DMS53 treated with DMSO at 0.1 percent for 48 hours (cell line): ENCODE data around the gene NEDD4L.
"Not testable (repeated sequence)": the region's sequence is repeated elsewhere in the genome, so short reads cannot be mapped to it uniquely, and the experiment has no call there.

Experiments used
- DNase-seq: peaks from one replicate; lab custom pipeline; 2025; ENCODE audit not compliant: unreplicated experiment; lab: John Stamatoyannopoulos, UW

NEDD4L gene

DNA sequence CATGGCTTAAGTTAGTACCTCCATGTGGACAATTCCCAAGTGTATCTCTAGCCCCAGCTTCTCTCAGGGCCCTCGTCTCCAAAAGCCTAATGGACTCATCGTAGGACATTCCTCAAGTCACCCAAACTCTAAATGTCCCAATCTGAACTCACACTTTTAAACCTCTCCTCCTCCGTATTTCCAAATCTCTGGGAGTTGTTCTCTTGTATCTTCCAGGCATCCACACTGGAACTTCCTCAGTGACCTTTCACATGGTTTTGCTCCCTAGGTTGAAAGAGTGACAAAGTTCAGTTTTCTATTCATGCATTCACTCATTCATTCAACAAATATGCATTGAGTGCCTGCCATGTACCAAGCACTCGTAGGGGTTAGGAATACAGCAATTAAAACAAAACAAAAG, 364.6 kb downstream of the NEDD4L start:
- no peak for DNase-seq

- no peak for DNase-seq
Measured at GRCh38 chr18:58409802-58410445, 365.9 kb downstream of the NEDD4L start.

DNA sequence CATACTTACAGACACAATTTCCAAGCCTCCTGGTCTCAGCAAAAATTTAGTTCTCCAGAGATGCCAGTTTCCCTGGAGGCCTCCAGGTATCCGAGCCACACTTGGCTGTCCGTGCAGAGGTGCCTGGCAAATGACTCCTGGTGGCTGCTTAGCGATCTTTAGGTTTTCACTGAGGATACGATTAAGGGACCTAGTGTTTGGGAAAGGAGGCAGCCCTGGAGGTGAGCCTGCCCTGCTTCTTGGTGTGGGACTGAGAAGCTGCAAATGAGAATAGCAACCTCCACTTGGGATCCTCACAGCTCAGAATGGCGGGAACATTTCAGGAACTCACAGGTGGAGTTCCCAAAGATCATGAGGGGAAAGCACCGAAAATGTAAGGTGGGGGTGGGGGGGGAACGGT, 367.3 kb downstream of the NEDD4L start:
- no peak for DNase-seq

GRCh38 chr18:58412844-58413666, 369.0 kb downstream of the NEDD4L start:
- DNase-seq, result no peak

- DNase-seq, result no peak
Measured at GRCh38 chr18:58413667-58414628, 369.9 kb downstream of the NEDD4L start.

DNA sequence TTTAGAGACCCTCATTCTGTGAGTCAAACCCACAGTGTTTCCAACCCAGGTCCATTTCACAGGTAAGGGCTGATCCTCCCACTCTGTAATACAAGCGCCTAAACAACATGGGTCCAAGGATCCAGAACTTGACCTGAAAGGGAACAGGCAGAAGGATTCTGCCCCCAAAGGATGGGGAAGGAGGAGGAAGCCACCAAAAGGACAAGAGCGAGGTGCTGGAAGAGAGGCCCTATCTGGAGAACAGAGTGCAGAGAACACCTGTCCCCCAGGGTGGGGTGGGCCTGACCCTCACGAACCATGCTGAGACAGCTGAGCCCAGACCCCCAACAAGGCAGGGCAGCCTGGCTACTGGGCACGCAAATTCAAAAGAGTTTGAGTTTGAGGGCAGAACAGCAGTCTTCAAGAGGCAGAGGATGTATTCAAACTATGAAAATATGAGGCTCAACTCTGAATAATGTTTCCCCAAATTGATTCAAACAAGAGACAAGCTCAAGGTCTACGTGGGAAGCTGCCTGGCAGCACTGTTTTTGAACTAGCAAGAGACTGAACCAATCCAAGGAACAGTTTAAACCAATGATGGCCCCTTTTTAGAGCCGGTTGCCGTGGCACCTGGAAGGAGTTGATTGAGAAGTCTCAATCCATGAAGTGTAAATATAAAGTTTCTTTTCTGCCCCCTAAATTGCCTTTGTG, 372.1 kb downstream of the NEDD4L start:
- DNase-seq, result no peak

DNA sequence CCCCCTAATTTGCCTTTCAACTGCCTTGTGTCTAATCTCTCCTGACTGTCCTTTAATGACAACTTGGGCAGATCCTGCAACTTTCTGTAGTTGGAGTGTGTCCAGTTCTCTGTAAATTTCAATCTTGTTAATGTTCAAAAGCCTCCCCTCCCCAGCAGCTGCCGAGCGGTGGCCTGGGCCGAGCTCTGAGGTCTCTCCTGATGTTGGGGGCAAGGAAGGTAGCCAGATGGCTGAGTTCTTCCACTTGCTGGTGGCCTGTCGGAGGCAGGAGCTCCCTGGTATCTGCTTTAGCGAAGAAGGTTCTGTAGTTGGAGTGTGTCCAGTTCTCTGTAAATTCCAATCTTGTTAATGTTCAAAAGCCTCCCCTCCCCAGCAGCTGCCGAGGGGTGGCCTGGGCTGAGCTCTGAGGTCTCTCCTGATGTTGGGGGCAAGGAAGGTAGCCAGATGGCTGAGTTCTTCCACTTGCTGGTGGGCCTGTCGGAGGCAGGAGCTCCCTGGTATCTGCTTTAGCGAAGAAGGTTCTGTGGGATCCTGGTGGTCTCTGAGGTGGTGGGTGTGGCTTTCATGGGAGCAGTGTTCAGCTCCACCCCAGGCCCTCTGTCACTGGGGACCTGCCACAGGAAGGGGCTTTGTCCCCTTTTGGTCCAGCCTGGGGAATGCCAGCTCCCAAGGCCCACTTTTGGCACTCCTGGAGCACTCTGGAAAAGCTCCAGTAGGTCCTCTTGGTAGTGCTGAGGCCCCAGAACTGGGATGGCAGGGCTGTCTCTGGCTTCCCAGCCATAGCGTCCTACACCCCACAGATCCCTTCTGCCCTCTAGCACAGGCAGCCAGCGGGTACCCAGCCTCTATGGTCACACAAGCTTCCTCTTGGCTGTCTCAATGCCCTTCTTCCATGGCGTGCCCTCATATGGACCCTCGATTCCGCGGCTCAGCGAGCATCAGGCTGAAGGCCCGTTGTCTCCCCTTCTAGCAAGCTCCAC, 373.0 kb downstream of the NEDD4L start:
- no peak for DNase-seq

GRCh38 chr18:58417752-58418151, 373.7 kb downstream of the NEDD4L start:
- no peak for DNase-seq

DNA sequence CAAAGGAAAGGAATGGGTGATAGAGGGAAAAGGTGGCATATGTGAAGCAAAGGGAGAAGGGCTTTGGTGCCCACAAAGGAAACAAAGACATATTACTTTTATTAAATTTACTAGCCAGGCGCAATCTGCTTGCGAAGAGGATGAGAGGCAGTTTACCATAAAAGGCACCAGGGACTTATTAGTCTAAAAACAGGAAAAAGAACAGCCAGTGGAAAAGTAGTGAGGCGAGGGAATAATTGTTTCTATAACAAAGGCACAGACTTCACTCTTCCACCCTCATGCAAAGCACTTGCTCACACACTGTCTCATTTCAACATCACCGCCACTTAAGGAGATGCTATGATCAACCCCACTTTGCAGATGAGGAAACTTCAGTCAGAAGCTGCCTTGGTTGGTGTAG, 374.3 kb downstream of the NEDD4L start:
- DNase-seq, result no peak

- DNase-seq, result no peak
Measured at GRCh38 chr18:58419587-58420199, 375.7 kb downstream of the NEDD4L start.

DNA sequence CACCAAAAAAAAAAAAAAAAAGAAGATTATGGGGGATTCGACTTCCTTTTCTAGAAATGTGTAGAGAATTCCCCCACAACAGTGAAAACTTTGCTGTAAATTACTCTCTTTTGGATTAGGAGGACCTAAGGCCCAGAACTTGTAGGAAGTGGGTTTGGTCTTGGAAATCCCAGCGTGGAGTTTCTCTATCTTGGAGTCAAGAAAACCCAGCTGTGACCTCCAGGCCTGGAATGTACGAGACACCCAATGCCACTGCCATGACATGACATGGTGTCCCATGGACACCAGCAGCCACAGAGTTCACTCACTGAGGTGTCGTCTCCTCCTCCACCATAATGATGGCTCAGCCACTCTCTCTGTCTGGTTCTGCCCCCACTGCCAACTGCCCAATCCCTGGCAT, 382.6 kb downstream of the NEDD4L start:
- DNase-seq, result no peak

DNA sequence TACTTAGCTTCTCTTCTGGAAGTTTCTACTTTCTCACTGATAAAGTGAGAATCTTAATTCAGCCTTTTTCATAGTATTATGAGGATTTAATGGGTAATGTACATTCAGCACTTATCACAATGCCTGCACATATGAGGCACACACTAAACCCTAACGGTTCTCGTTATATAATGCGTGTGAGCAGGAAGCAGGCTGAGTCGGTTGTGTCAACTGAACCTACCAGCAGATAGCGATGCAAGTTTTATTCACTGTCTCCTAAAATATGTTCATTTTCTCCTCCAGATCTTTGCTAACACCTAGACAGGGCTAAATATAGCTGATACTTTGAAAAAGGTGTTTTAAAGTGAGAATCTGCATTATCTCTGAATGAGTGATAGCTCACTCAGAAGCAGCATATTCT, 383.3 kb downstream of the NEDD4L start:
- DNase-seq, result no peak

DNA sequence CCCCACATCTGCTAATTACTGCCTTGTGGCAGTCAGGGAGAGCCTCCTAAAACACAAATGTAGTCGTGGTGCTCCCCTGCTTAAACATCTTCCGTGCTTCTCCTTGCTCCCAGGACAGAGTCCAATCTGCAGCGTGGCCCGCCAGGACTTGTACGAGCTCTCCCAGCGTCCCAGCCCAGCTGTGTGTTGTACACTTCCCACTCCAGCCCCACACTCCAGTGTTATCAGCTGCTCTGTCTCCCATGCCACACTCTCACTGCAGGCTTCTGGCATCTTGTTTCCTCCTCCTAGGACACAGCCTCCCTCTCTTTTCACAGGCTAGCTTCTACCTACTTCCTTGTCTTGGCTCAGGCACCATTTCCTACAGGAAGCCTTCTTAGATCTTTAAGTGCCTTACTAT, 385.4 kb downstream of the NEDD4L start:
- no peak for DNase-seq

- DNase-seq, result no peak
Measured at GRCh38 chr18:58431215-58431614, 387.2 kb downstream of the NEDD4L start.

DNA sequence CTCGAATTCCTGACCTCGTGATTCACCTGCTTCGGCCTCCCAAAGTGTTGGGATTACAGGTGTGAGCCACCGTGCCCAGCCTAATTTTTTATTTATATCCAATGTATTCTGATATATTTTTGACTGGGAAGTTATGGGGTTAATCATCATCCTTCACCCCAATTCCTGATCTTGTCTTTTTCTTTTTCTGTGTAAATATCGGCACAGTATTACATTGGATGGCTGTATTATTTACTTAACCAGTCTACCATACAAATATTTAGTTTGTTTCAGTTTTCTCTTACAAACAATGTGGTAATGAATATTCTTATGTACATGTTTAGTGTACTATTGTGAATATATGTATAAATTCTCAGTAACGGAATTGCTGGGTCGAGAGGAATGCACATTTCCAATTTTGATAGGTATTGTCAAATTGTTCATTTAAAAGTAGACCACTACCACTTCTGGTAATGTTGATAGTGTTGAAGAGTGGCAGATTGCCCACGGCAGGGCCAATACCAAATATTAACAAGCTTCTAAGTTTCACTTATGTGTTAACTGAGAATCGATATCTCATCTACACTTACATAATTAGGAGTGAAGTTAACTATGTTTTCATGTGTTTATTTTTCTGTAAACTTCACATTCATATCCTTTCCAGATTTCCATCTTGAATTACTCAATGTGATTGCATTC, 388.2 kb downstream of the NEDD4L start:
- no peak for DNase-seq

DNA sequence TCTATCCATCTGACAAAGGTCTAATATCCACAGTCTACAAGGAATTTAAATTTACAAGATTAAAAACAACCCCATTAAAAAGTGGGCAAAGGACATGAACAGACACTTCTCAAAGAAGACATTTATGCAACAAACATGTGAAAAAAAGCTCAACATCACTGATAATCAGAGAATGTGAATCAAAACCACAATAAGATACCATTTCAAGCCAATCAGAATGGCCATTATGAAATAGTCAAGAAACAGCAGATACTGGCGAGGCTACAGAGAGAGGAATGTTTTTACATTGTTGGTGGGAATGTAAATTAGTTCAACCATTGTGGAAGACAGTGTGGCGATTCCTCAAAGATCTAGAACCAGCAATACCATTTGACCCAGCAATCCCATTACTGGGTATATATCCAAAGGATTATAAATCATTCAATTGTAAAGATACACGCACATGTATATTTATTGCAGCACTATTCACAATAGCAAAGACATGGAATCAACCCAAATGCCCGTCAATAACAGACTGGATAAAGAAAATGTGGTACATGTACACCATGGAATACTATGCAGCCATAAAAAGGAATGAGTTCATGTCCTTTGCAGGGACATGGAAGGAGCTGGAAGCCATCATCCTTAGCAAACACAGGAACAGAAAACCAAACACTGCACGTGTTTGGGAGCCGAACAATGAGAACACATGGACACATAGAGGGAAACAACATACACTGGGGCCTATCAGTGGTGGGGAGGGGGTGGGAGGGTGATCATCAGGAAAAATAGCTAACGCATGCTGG, 391.4 kb downstream of the NEDD4L start:
- not testable (repeated sequence) for DNase-seq

DNA sequence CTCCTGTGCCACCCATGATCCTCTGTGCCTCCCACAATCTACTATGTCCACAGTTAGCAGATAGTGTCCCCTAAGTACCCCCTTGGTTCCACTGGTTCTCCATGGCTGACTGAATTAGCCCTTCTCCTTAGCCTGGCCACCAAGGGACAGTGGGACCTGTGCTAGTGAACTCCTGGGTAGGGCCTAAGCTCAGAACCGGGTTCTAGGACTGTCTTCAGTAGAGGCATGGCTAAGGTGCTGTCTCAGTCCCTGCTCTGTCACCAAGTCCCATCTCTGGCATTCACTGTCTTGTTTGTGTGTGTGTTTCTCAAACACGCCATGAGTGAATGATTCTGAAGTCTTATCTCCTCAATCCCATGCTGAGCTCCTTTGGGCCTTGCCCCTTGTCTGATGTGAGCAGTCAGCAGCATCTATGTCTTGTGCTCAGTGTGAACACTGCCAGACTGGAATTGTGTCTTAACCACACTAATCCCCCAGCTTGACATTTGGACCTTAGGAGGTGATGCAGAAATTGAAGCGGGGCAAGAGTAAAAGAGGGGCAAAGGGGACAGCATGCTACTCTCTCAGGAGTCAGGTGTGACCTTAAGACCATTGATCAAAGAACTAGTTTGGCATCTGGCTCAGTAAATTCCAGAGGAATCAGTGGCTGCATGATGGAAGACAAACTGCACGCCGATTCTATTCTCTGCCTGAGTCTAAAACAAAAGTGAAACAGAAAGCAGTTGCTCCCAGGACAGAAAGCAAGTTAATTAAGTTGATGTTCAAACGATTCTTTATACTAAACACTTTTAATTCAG, 394.3 kb downstream of the NEDD4L start:
- DNase-seq, result no peak
